ENCODE measurements around the gene SORCS2.

DNA sequence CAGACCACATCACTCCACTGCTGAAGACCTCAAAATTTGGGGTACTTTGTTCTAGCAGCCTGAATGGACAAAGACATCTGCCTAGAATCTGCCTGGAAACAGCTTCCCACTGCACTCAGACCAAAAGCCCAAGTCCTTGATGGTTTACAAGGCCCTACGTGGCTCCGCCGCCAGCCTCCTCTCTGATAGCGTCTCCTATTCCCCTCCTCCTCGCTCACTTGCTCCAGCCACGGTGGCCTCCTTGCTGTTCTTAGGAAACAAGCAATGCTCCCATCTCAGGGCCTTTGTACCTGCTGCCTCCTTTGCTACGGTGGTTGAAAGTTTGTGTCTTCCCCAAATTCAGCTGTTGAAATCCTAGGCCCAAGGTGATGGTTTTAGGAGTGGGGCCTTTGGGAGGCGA lies 34.7 kb upstream of the SORCS2 start:
- TF ChIP-seq, protein P1, sequence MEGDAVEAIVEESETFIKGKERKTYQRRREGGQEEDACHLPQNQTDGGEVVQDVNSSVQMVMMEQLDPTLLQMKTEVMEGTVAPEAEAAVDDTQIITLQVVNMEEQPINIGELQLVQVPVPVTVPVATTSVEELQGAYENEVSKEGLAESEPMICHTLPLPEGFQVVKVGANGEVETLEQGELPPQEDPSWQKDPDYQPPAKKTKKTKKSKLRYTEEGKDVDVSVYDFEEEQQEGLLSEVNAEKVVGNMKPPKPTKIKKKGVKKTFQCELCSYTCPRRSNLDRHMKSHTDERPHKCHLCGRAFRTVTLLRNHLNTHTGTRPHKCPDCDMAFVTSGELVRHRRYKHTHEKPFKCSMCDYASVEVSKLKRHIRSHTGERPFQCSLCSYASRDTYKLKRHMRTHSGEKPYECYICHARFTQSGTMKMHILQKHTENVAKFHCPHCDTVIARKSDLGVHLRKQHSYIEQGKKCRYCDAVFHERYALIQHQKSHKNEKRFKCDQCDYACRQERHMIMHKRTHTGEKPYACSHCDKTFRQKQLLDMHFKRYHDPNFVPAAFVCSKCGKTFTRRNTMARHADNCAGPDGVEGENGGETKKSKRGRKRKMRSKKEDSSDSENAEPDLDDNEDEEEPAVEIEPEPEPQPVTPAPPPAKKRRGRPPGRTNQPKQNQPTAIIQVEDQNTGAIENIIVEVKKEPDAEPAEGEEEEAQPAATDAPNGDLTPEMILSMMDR (conservative IDR thresholded peaks at IDR 0.05; ENCODE audit: low read length) = no peak
- no peak for TF ChIP-seq EZH2phosphoT487 (IDR thresholded peaks at IDR 0.05; ENCODE audit: borderline replicate concordance, low read depth, low read length)

All from OCI-LY7 (cell line).